K562 (cell line): ENCODE results near the gene OR11L1.

Source experiments
- CBFA2T2 ChIP-seq: fragments of 450-650 bp; conservative IDR thresholded peaks from 2 replicates; pipeline ENCODE4 v1.6.1; 2017; ENCODE audit warnings: mild to moderate bottlenecking
- CREB1 ChIP-seq, 2 experiments: sonication (generic) in 1 of 2; formaldehyde crosslinking in 1 of 2; IDR thresholded peaks; 2 replicates each; pipeline versions ENCODE4 v1.6.1 to v1.8.0; 2012 to 2022; ENCODE audit warnings: inconsistent platforms in 1 of 2, mild to moderate bottlenecking in 1 of 2, missing genetic modification reagents in 1 of 2, moderate library complexity in 1 of 2
- ZNF143 ChIP-seq: sonication (generic); formaldehyde crosslinking; IDR thresholded peaks from 2 replicates; pipeline ENCODE4 v1.9.0; 2022; ENCODE audit warnings: mild to moderate bottlenecking, missing genetic modification reagents
- ZSCAN32 ChIP-seq: fragments of 450-650 bp; formaldehyde crosslinking; IDR thresholded peaks from 2 replicates; pipeline ENCODE4 v1.4.0; 2020; ENCODE audit warnings: mild to moderate bottlenecking, moderate library complexity
- TF ChIP-seq, protein P1 (sequence below), 3 experiments: IDR thresholded peaks in 2 of 3; conservative IDR thresholded peaks in 1 of 3; 2 replicates each; pipeline ENCODE4 v1.5.1; 2011 to 2012; ENCODE audit warnings: low read length in 3 of 3, mild to moderate bottlenecking in 3 of 3, control low read depth in 2 of 3, improper control_type of control experiment in 1 of 3, inconsistent platforms in 1 of 3, low read depth in 1 of 3, mixed read lengths in 1 of 3, moderate library complexity in 1 of 3; ENCODE audit not compliant: insufficient read depth in 2 of 3

DNA sequence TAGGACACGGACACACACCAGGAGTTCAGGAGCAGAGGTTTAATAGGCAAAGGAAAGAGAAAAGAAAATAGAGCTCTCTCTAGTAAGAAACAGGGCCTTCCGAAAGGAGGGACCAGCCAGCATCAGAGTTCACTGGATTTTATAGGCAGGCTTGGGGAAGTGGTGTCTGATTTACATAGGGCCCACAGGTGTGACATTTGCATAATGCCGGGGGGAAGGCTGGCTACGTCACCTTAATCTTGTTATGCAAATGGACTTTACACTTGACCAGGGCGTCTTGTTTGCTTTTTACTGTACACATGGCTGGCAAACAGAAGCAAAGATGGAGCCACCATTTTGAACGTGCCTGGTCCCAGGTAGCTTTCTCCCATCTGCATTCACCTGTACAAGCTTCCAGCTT is 17.7 kb downstream of the OR11L1 start, which contains the start of gene OR14A16:
- TF ChIP-seq ZNF143 (no peak), ZSCAN32 (CRISPR knock-in tag) (no peak), CREB1 (IDR thresholded peaks at IDR 0.05) (no peak), CREB1 (CRISPR knock-in tag; IDR thresholded peaks at IDR 0.05) (no peak), CBFA2T2 (no peak)
- TF ChIP-seq, protein P1, sequence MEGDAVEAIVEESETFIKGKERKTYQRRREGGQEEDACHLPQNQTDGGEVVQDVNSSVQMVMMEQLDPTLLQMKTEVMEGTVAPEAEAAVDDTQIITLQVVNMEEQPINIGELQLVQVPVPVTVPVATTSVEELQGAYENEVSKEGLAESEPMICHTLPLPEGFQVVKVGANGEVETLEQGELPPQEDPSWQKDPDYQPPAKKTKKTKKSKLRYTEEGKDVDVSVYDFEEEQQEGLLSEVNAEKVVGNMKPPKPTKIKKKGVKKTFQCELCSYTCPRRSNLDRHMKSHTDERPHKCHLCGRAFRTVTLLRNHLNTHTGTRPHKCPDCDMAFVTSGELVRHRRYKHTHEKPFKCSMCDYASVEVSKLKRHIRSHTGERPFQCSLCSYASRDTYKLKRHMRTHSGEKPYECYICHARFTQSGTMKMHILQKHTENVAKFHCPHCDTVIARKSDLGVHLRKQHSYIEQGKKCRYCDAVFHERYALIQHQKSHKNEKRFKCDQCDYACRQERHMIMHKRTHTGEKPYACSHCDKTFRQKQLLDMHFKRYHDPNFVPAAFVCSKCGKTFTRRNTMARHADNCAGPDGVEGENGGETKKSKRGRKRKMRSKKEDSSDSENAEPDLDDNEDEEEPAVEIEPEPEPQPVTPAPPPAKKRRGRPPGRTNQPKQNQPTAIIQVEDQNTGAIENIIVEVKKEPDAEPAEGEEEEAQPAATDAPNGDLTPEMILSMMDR (IDR thresholded peaks at IDR 0.05 in 2 of 3, conservative IDR thresholded peaks at IDR 0.05 in 1 of 3; ENCODE audit: insufficient read depth in 2 of 3, low read depth in 1 of 3, low read length in 3 of 3), result no peak
